Astrocyte (in vitro differentiated cells and primary cell): ENCODE data around the gene ZBTB2. TPM values are rescaled to one million over a fixed set of nuclear protein-coding genes. Genes with fewer than 3 reads are reported as not detected.

Experiments used
- DNase-seq: peaks from one replicate; pipeline ENCODE4 v3.0.0-alpha.2; 2010; ENCODE audit warnings: low read depth
- FAIRE-seq: peaks from 2 replicates; lab custom pipeline; 2011; peaks lifted over from hg19 to GRCh38; lab: Jason Lieb, UNC
- H2AFZ ChIP-seq: 2 replicates; pipeline ENCODE4 v1.6.0; 2012; ENCODE audit warnings: low read depth, low read length, inconsistent platforms
- H3K27ac ChIP-seq: 2 replicates; pipeline ENCODE4 v1.5.1; 2011; ENCODE audit warnings: low read depth, low read length, inconsistent platforms
- H3K27me3 ChIP-seq: 2 replicates; pipeline ENCODE4 v1.6.0; 2011; ENCODE audit warnings: low read length, inconsistent platforms; ENCODE audit not compliant: insufficient read depth
- H3K36me3 ChIP-seq: 2 replicates; pipeline ENCODE4 v1.5.1; 2011; ENCODE audit warnings: low read length, inconsistent platforms; ENCODE audit not compliant: insufficient read depth
- H3K4me1 ChIP-seq: 2 replicates; pipeline ENCODE4 v1.5.1; 2011; ENCODE audit warnings: low read length, inconsistent platforms; ENCODE audit not compliant: insufficient read depth
- H3K4me2 ChIP-seq: 2 replicates; pipeline ENCODE4 v1.6.0; 2012; ENCODE audit warnings: low read length, inconsistent platforms
- H3K4me3 ChIP-seq: 2 replicates; pipeline ENCODE4 v1.5.1; 2011; ENCODE audit warnings: low read depth, mild to moderate bottlenecking, low read length, inconsistent platforms; ENCODE audit not compliant: insufficient read depth
- H3K79me2 ChIP-seq: 2 replicates; pipeline ENCODE4 v1.6.0; 2012; ENCODE audit warnings: mild to moderate bottlenecking, low read length, inconsistent platforms; ENCODE audit not compliant: insufficient read depth
- H3K9ac ChIP-seq: 2 replicates; pipeline ENCODE4 v1.6.0; 2012; ENCODE audit warnings: mild to moderate bottlenecking, low read length, inconsistent platforms
- H3K9me3 ChIP-seq: 2 replicates; pipeline ENCODE4 v1.5.1; 2012; ENCODE audit warnings: low read depth, mild to moderate bottlenecking, low read length, inconsistent platforms; ENCODE audit not compliant: insufficient read depth
- H4K20me1 ChIP-seq: 2 replicates; pipeline ENCODE4 v1.6.0; 2012; ENCODE audit warnings: low read length, inconsistent platforms; ENCODE audit not compliant: insufficient read depth
- H3K27ac Mint-ChIP-seq: one replicate; pipeline ENCODE4 v1.8.0; 2021; ENCODE audit warnings: mild to moderate bottlenecking, mixed read lengths; ENCODE audit not compliant: unreplicated experiment
- H3K27me3 Mint-ChIP-seq: one replicate; pipeline ENCODE4 v1.8.0; 2021; ENCODE audit warnings: low read depth, mixed read lengths; ENCODE audit not compliant: unreplicated experiment
- H3K36me3 Mint-ChIP-seq: one replicate; pipeline ENCODE4 v1.8.0; 2021; ENCODE audit warnings: low read depth, mixed read lengths; ENCODE audit not compliant: unreplicated experiment
- H3K4me1 Mint-ChIP-seq: one replicate; pipeline ENCODE4 v1.8.0; 2021; ENCODE audit warnings: low read depth, mixed read lengths; ENCODE audit not compliant: unreplicated experiment
- H3K4me3 Mint-ChIP-seq: one replicate; pipeline ENCODE4 v1.8.0; 2021; ENCODE audit warnings: mild to moderate bottlenecking, moderate library complexity, mixed read lengths; ENCODE audit not compliant: unreplicated experiment
- H3K9me3 Mint-ChIP-seq: one replicate; pipeline ENCODE4 v1.8.0; 2021; ENCODE audit warnings: mild to moderate bottlenecking, mixed read lengths; ENCODE audit not compliant: unreplicated experiment
- CTCF ChIP-seq: IDR thresholded peaks from 2 replicates; pipeline ENCODE4 v1.5.1; 2011; ENCODE audit warnings: low read depth, mild to moderate bottlenecking, inconsistent platforms, low read length, moderate library complexity; ENCODE audit not compliant: insufficient read depth
- EZH2 ChIP-seq: IDR thresholded peaks from 2 replicates; pipeline ENCODE4 v1.6.1; 2012; ENCODE audit warnings: mild to moderate bottlenecking, low read length, inconsistent platforms; ENCODE audit not compliant: insufficient read depth
- total RNA-seq: library from RNA; stranded (reverse); gene quantifications from 2 replicates; pipeline ENCODE4 v1.2.1, GENCODE V29; 2021

ZBTB2 gene
- total RNA-seq, 1 donor from 2014 or later: 20.8 TPM

- Mint-ChIP-seq H3K9me3 (no peaks in the 10 kb centered on the region), H3K27ac (peak overlapping the region; percentile 31), H3K36me3 (peaks cover 12% of the 10 kb centered on the region), H3K27me3 (no peaks in the 10 kb centered on the region), H3K4me3 (no peak overlapping the region), H3K4me1 (peaks cover 15% of the 10 kb centered on the region)
- Histone ChIP-seq H3K27ac (no peak overlapping the region), H3K4me2 (no peak overlapping the region), H3K27me3 (no peaks in the 10 kb centered on the region), H3K36me3 (no peaks in the 10 kb centered on the region), H3K9me3 (no peaks in the 10 kb centered on the region), H3K9ac (no peak overlapping the region), H2AFZ (no peak overlapping the region), H3K79me2 (peaks cover 87% of the 10 kb centered on the region), H4K20me1 (peaks cover 10% of the 10 kb centered on the region), H3K4me3 (no peak overlapping the region), H3K4me1 (peaks cover 31% of the 10 kb centered on the region)
- FAIRE-seq (no peak), DNase-seq (no peak)
- TF ChIP-seq CTCF (no peak), EZH2 (no peak)
These were observed 71.2 kb downstream of the ZBTB2 start for GRCh38 chr6:151320140-151320539.

GRCh38 chr6:151317995-151318365, 73.4 kb downstream of the ZBTB2 start:
- no peak for FAIRE-seq
- peak overlapping the region; percentile 60 for H3K27ac ChIP-seq

More at GRCh38 chr6:151317995-151318365, 73.4 kb downstream of the ZBTB2 start:
- H3K9ac ChIP-seq: peak overlapping the region; percentile 30
- no peak overlapping the region for H3K4me3 ChIP-seq
- peaks cover 87% of the 10 kb centered on the region for H3K79me2 ChIP-seq
- Mint-ChIP-seq H3K4me3 (no peak overlapping the region), H3K36me3 (peaks cover 14% of the 10 kb centered on the region), H3K27ac (peak overlapping the region; percentile 95), H3K9me3 (no peaks in the 10 kb centered on the region), H3K27me3 (no peaks in the 10 kb centered on the region), H3K4me1 (peaks cover 9% of the 10 kb centered on the region)
- TF ChIP-seq EZH2 (no peak), CTCF (no peak)
- peak overlapping the region; percentile 49 for H3K4me2 ChIP-seq
- H3K36me3 ChIP-seq: peaks cover 6% of the 10 kb centered on the region
- H3K27me3 ChIP-seq: no peaks in the 10 kb centered on the region
- no peak for DNase-seq
- H2AFZ ChIP-seq: no peak overlapping the region
- peaks cover 15% of the 10 kb centered on the region for H3K4me1 ChIP-seq
- no peaks in the 10 kb centered on the region for H3K9me3 ChIP-seq
- peaks cover 16% of the 10 kb centered on the region for H4K20me1 ChIP-seq
